ENCODE results near the gene CCDC196. TPM values are rescaled to one million over a fixed set of nuclear protein-coding genes. Genes with fewer than 3 reads are reported as not detected.

Gene CCDC196
- total and polyA plus RNA-seq, 12 donors = not detected

DNA sequence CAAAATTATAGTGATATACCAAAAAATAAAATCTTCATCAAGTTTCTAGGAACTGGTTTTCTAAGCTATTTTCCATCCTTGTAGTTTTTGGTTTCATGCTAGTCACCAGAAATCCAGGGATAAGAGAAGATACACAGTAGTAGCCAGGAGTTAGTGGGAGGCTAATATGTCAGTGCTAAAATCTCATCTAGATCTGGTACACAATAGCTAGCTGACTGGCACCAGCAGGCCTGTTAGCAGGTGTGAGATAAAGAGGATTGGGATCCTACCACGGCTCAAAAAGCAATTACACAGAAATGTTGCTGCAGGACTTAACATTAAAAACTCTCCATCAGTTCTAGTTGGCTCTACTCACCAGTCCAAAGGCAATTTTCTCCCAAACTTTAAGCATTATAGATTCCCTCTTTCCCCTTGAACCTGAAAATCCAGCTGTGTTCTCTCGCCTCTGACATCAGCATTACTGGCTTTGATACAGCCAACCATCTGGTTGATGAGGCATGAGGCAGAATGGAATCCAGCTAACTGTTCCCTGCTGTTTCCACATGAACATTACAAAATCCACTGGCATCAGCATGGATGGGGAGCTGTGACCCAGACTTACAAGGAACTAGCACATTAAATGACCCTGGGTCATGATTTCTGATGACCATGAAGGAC lies 41.8 kb upstream of the CCDC196 start:
- peak in 6 of 8 donors; percentile 44 to 89 (median 62) for ATAC-seq
- DNase-seq = peak in 1 of 2 donors; percentile 20
- intact Hi-C loops (cut with DNase I) = no loop called here
- H3K36me3 ChIP-seq = no peaks in the 10 kb centered on the region
- H3K27ac ChIP-seq = no peak overlapping the region
- 70 to 72% methylated on average over 2 of the region's 2 CpGs for WGBS, 2 donors
- peaks cover 0 to 16% (median 10%) of the 10 kb centered on the region in 11 donors for H3K9me3 ChIP-seq
- no peak overlapping the region for H3K4me3 ChIP-seq
- no peaks in the 10 kb centered on the region for H3K27me3 ChIP-seq
- TF ChIP-seq, protein P1, sequence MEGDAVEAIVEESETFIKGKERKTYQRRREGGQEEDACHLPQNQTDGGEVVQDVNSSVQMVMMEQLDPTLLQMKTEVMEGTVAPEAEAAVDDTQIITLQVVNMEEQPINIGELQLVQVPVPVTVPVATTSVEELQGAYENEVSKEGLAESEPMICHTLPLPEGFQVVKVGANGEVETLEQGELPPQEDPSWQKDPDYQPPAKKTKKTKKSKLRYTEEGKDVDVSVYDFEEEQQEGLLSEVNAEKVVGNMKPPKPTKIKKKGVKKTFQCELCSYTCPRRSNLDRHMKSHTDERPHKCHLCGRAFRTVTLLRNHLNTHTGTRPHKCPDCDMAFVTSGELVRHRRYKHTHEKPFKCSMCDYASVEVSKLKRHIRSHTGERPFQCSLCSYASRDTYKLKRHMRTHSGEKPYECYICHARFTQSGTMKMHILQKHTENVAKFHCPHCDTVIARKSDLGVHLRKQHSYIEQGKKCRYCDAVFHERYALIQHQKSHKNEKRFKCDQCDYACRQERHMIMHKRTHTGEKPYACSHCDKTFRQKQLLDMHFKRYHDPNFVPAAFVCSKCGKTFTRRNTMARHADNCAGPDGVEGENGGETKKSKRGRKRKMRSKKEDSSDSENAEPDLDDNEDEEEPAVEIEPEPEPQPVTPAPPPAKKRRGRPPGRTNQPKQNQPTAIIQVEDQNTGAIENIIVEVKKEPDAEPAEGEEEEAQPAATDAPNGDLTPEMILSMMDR (IDR thresholded peaks at IDR 0.05) = no peak
- peaks cover 0 to 3% (median 0%) of the 10 kb centered on the region in 9 donors for H3K4me1 ChIP-seq

- TF ChIP-seq, protein P1 (IDR thresholded peaks at IDR 0.05) = no peak
- no peak overlapping the region for H3K27ac ChIP-seq
- no peak for ATAC-seq
- H3K4me3 ChIP-seq = no peak overlapping the region
- no peak for DNase-seq
- no peaks in the 10 kb centered on the region for H3K36me3 ChIP-seq
- intact Hi-C loops (cut with DNase I) = no loop called here
- peaks cover 0 to under 1% (median 0%) of the 10 kb centered on the region in 11 donors for H3K9me3 ChIP-seq
- H3K4me1 ChIP-seq = peaks cover 0 to 3% (median 0%) of the 10 kb centered on the region in 9 donors
- no peaks in the 10 kb centered on the region for H3K27me3 ChIP-seq
Measured at GRCh38 chr14:66445936-66446335, 40.2 kb upstream of the CCDC196 start.

GRCh38 chr14:66453469-66453868 lies 32.7 kb upstream of the CCDC196 start:
- TF ChIP-seq, protein P1 (IDR thresholded peaks at IDR 0.05) = no peak
- ATAC-seq (no peak), DNase-seq (no peak)
- no peaks in the 10 kb centered on the region for H3K4me1 ChIP-seq
- H3K27ac ChIP-seq = no peak overlapping the region
- intact Hi-C loops (cut with DNase I) = no loop called here
- no peaks in the 10 kb centered on the region for H3K36me3 ChIP-seq
- H3K4me3 ChIP-seq = no peak overlapping the region
- H3K9me3 ChIP-seq = no peaks in the 10 kb centered on the region
- no peaks in the 10 kb centered on the region for H3K27me3 ChIP-seq
- 63 to 64% methylated on average over 3 of the region's 3 CpGs for WGBS, 2 donors

DNA sequence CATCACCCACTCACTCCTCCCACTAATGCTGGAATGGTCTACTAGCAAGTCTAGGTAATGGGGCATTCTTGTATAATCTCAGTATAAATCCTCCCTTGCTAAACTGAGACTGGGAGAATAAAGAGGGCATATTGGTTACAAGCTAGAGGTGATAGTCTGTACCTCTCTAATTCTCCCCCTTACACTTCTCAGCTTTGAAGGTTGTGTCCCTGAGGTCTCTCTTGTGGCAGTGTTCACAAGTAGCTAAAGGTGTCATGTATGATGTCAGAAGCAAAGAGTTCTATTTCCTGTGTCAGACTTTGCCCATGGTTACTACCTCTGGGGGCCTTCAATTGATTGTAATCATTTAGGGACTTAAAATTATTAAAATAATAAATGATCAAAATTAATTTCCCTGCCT lies 26.6 kb upstream of the CCDC196 start:
- H3K4me1 ChIP-seq = no peaks in the 10 kb centered on the region
- H3K36me3 ChIP-seq = no peaks in the 10 kb centered on the region
- no peaks in the 10 kb centered on the region for H3K9me3 ChIP-seq
- no peaks in the 10 kb centered on the region for H3K27me3 ChIP-seq
- TF ChIP-seq, protein P1 (IDR thresholded peaks at IDR 0.05) = no peak
- H3K27ac ChIP-seq = no peak overlapping the region
- ATAC-seq = no peak
- H3K4me3 ChIP-seq = no peak overlapping the region
- intact Hi-C loops (cut with DNase I) = no loop called here
- no peak for DNase-seq
